ENCODE results near the gene ZFHX3. TPM values are rescaled to one million over a fixed set of nuclear protein-coding genes. Genes with fewer than 3 reads are reported as not detected.

The ZFHX3 gene
- total RNA-seq, 1 experiment from 2014 or later: 13.6 TPM

DNA sequence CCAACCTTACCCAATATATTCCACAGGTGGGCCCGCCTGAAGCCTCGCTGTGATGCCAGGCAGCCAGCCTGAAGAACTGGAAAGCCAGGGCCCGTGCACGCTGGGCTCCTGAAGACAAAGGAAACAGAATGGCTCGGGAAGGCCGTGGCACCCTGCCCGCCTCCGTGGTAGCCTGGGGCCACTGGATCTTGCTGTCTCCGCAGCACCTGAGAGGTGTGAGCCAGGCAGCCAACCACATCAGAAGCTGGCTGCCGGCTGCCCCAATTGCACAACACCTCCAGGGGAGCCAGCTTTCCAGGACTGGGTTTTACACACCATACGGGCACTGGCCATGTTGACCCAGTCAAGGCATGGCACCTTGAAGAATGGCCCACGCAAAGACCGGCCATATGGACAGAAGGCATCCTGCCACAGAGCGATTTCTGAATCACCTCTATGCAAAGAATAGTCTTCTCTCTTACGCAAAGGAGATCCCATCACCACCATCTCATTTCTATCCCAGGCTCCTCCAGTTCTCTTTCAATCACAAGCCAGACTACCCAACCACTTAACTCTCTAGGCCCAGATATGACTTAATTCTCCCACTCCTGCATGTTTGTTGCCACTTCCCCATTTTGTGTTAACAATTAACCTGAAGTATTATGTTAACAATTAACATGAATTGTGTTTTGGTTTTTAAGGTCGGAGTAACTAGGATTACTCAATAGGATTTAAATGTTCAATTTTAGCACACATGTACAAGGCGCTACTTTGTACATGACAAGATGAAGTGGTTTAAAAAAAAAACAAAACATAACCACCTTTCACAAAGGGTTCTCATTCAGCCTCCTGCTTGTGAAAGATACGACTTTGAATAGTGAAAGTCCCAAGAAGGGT lies 32.1 kb downstream of the ZFHX3 start:
- intact Hi-C loops (cut with micrococcal nuclease; ENCODE audit: unreplicated experiment): loop anchor here (1.0 to 5.0 kb wide), 5 partner anchors 19 to 169 kb away; no protein-coding TSS in a partner anchor
- H3K27ac Mint-ChIP-seq (ENCODE audit: unreplicated experiment): peak overlapping the region; percentile 76
- peaks cover 28% of the 10 kb centered on the region for H3K36me3 Mint-ChIP-seq (ENCODE audit: insufficient read depth, unreplicated experiment)
- DNase-seq: peak; percentile 82
- no peaks in the 10 kb centered on the region for H3K9me3 Mint-ChIP-seq (ENCODE audit: low read depth, unreplicated experiment)
- CTCF ChIA-PET: interaction anchor here (1.3 kb wide), 1 partner anchor 41 kb away, joined by 3 read pairs; no protein-coding TSS in a partner anchor
- peaks cover 49% of the 10 kb centered on the region for H3K4me1 Mint-ChIP-seq (ENCODE audit: low read depth, unreplicated experiment)
- TF ChIP-seq, protein P1, sequence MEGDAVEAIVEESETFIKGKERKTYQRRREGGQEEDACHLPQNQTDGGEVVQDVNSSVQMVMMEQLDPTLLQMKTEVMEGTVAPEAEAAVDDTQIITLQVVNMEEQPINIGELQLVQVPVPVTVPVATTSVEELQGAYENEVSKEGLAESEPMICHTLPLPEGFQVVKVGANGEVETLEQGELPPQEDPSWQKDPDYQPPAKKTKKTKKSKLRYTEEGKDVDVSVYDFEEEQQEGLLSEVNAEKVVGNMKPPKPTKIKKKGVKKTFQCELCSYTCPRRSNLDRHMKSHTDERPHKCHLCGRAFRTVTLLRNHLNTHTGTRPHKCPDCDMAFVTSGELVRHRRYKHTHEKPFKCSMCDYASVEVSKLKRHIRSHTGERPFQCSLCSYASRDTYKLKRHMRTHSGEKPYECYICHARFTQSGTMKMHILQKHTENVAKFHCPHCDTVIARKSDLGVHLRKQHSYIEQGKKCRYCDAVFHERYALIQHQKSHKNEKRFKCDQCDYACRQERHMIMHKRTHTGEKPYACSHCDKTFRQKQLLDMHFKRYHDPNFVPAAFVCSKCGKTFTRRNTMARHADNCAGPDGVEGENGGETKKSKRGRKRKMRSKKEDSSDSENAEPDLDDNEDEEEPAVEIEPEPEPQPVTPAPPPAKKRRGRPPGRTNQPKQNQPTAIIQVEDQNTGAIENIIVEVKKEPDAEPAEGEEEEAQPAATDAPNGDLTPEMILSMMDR (IDR thresholded peaks at IDR 0.05; ENCODE audit: unreplicated experiment): no peak
- BruUV-seq (replicated peaks): no TSS peak
- H3K4me3 Mint-ChIP-seq (ENCODE audit: low read depth, unreplicated experiment): peak overlapping the region; percentile 53
- no peaks in the 10 kb centered on the region for H3K27me3 Mint-ChIP-seq (ENCODE audit: unreplicated experiment)

- Mint-ChIP-seq H3K36me3 (ENCODE audit: insufficient read depth, unreplicated experiment) (peaks cover 19% of the 10 kb centered on the region), H3K27me3 (ENCODE audit: unreplicated experiment) (no peaks in the 10 kb centered on the region), H3K4me1 (ENCODE audit: low read depth, unreplicated experiment) (peaks cover 38% of the 10 kb centered on the region), H3K9me3 (ENCODE audit: low read depth, unreplicated experiment) (no peaks in the 10 kb centered on the region), H3K27ac (ENCODE audit: unreplicated experiment) (peak overlapping the region; percentile 76), H3K4me3 (ENCODE audit: low read depth, unreplicated experiment) (no peak overlapping the region)
- TF ChIP-seq, protein P1 (IDR thresholded peaks at IDR 0.05; ENCODE audit: unreplicated experiment): no peak
- no TSS peak for BruUV-seq (replicated peaks)
- intact Hi-C loops (cut with micrococcal nuclease; ENCODE audit: unreplicated experiment): loop anchor here (5.0 kb wide), 3 partner anchors 72 to 167 kb away; no protein-coding TSS in a partner anchor
- DNase-seq: no peak
- CTCF ChIA-PET: interaction anchor here (1.3 kb wide), 1 partner anchor 42 kb away, joined by 3 read pairs; no protein-coding TSS in a partner anchor
Observed at GRCh38 chr16:73014768-73015167, 33.2 kb downstream of the ZFHX3 start.

GRCh38 chr16:73013974-73014373 lies 34.0 kb downstream of the ZFHX3 start:
- Mint-ChIP-seq H3K36me3 (ENCODE audit: insufficient read depth, unreplicated experiment) (peaks cover 12% of the 10 kb centered on the region), H3K4me3 (ENCODE audit: low read depth, unreplicated experiment) (no peak overlapping the region), H3K27ac (ENCODE audit: unreplicated experiment) (peak overlapping the region; percentile 27), H3K4me1 (ENCODE audit: low read depth, unreplicated experiment) (peaks cover 30% of the 10 kb centered on the region), H3K27me3 (ENCODE audit: unreplicated experiment) (no peaks in the 10 kb centered on the region), H3K9me3 (ENCODE audit: low read depth, unreplicated experiment) (no peaks in the 10 kb centered on the region)
- TF ChIP-seq, protein P1 (IDR thresholded peaks at IDR 0.05; ENCODE audit: unreplicated experiment): no peak
- intact Hi-C loops (cut with micrococcal nuclease; ENCODE audit: unreplicated experiment): no loop called here
- no TSS peak for BruUV-seq (replicated peaks)
- CTCF ChIA-PET: interaction anchor here (0.7 kb wide), 1 partner anchor 17 kb away, joined by 5 read pairs; no protein-coding TSS in a partner anchor
- DNase-seq: no peak

DNA sequence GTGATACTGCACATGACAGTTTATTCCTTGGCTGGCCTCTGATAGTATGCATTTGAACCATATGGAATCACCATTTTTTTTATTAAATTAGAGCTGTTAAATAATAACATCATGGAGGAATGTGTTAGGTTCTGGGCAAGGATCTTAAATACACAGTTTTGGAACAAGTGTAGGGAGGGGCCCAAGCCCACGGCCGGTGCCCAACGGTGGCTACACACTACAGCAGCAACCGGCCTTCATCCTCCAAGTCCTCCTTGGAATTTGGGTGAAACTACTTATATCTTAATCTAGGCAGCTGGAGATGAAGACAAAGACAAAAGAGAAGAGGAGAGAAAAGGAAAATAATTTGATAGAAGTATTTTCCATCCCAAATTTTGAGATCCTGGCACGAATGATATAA lies 35.6 kb downstream of the ZFHX3 start:
- Mint-ChIP-seq H3K36me3 (ENCODE audit: insufficient read depth, unreplicated experiment) (peaks cover 12% of the 10 kb centered on the region), H3K4me3 (ENCODE audit: low read depth, unreplicated experiment) (no peak overlapping the region), H3K27me3 (ENCODE audit: unreplicated experiment) (no peaks in the 10 kb centered on the region), H3K4me1 (ENCODE audit: low read depth, unreplicated experiment) (peaks cover 24% of the 10 kb centered on the region), H3K27ac (ENCODE audit: unreplicated experiment) (no peak overlapping the region), H3K9me3 (ENCODE audit: low read depth, unreplicated experiment) (no peaks in the 10 kb centered on the region)
- intact Hi-C loops (cut with micrococcal nuclease; ENCODE audit: unreplicated experiment): no loop called here
- TF ChIP-seq, protein P1 (IDR thresholded peaks at IDR 0.05; ENCODE audit: unreplicated experiment): no peak
- no TSS peak for BruUV-seq (replicated peaks)
- no peak for DNase-seq
- CTCF ChIA-PET: no interaction called here
